Measurements from ENCODE around the gene H6PD. TPM values are rescaled to one million over a fixed set of nuclear protein-coding genes. Genes with fewer than 3 reads are reported as not detected.

Gene H6PD
- total RNA-seq, 1 donor from 2014 or later = 31.5 TPM

DNA sequence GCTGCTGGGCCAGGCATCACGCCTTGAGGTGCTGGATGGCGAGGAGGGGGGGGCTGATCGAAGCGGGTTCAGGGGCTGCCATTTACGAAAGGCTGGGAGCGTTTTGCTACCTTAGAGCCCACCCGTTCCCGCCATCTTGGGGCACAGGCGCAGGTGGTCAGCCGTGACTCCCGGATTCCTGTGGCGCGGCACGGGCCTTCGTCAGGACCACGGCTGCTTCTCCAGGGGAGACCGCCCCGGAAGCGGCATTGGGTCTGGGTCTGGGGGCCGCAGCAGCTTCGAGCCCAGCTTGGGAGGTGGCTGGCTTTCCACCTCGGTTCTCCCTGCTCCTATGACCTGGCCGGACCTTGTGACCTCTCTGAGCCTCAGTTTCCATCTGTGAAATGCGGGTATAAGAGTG lies 81.9 kb downstream of the H6PD start:
- no peak for DNase-seq (ENCODE audit: low read depth)

DNA sequence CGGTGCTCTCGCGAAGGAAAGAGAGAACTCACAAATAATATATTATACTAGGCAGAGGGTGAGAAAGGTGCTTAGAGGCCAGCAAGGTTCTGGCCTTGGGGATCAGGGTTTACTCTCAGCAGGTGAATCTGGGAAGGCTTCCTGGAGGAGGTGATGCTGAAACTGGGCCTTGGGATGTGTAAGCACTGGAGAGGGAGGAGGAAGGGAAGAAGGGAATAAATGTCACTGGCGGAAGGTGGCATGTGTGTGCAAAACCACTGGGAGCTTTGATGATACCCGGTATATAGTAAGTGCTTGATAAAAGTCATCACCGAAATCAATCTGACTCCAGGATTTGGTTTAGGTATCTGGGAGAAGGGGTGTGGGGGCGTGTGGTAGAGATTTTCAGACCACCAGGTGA lies 82.5 kb downstream of the H6PD start:
- DNase-seq (ENCODE audit: low read depth) = no peak

DNA sequence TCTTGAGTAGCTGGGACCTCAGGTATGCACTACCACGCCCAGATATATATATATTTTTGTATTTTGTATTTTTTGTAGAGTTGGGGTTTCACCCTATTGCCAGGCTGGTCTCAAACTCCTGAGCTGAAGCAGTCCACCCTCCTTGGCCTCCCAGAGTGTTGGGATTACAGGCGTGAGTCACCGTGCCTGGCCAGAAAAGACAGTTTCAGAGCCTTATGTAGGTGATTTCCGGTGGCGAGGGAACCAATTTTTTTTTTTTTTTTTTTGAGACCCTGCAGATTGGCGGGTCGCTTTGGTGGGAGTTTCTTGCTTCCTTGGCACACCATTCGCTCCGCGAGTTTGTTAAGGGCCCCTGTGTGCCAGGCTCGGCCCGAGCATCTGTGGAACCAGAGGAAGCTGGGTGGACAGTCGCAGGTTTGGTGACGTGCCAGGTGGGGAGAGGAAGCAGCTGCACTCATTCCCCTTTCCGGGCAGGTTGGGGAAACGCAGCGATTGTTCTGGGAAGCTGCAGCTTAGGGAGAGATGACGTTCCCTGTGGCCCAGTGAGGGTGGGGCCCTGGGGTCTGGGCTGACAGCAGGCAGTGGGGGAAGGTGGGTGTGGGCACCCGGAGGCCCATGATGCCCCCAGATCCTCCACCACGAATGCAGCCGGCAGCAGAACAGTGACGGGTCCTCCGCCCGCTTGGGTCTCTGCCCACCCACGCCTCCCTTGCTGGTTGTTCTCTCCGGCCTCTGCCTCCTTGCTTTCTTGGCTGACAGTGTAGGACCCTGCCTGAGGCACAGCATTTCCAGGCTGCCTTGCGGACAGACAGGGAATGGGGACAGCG lies 83.2 kb downstream of the H6PD start:
- DNase-seq (ENCODE audit: low read depth) = no peak

- no peak for DNase-seq (ENCODE audit: low read depth)
These were observed 84.7 kb downstream of the H6PD start for GRCh38 chr1:9319208-9319788.

DNA sequence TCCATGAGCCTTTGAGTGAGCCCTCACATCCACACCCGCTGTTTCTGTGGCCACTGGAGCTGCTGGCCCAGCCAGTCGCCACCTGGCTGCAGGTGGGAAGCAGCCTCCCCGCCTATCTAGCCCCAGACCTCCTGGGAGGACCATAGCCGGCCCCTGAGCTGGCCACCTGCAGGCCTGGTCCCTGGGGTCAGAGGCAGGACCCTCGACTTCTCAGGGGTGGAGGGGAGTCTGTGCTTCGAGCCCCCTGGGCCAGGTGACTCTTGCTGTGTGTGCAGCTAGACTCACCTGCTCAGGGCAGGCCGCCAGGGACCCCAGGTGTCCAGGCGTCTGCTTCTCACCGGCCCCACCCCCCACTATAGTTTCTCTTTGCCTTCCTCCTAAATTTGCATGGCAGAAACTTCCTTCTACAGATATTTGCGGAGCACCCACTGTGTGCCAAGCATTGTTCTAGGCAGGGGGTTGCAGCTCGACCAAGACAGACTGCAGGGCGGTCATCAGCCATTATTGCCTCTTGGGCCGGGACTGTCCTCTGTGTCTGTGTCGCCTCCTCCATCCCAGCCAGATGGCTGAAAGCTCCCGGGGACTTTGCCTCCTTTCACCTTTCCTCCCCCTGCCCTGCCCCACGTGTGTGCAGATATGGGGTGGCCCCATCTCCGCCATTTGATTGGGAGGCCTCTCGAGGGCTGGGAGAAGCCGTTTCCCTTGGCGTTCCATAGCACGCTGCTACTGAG lies 85.4 kb downstream of the H6PD start:
- no peak for DNase-seq (ENCODE audit: low read depth)

Other genes with a start within 250 kb of the H6PD start
- gene SLC2A7, start 208.4 kb upstream of the H6PD start, total RNA-seq = not detected in 2 replicates
- gene SLC2A5, start 165.1 kb upstream of the H6PD start, total RNA-seq = 1.6 TPM in 1 of 2 replicates, not detected in the other
- gene GPR157, start 105.7 kb upstream of the H6PD start, total RNA-seq = 4.6 and 9.7 TPM in 2 replicates
- gene SPSB1, start 58.1 kb downstream of the H6PD start, total RNA-seq = 22.4 and 34.7 TPM in 2 replicates

All from renal cortical epithelial cell (primary cell).